GM18499 (cell line): ENCODE results near the gene RASD2.

Experiments
- ATAC-seq: cut with Tn5 transposase; IDR thresholded peaks from one replicate; pipeline ENCODE4 v1.9.1; 2021; ENCODE audit warnings: moderate number of reproducible peaks; ENCODE audit not compliant: insufficient read depth, unreplicated experiment

RASD2 gene

DNA sequence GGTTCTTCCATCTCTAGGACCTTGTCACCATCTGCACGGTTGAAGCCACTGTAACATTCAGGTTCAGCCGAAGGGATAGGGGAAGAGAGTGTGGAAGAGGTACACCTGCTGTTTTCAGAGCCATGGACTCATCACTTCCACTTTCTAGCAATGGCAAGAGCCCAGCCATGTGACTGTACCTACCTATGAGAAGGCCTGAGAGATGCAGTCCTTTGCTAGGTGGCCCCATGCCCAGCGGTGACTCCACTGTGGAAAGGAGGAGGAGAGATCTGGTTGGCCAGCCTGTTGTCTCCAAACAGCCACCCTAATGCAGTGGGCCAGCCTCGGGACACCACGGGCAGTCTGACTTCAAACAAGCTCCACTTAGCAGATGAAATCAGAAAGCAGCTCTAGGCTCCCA lies 16.0 kb downstream of the RASD2 start:
- no peak for ATAC-seq

- ATAC-seq = no peak
These were observed 17.4 kb downstream of the RASD2 start for GRCh38 chr22:35558031-35558430.

GRCh38 chr22:35558719-35559118 lies 18.1 kb downstream of the RASD2 start:
- no peak for ATAC-seq

- ATAC-seq = no peak
These were observed 18.8 kb downstream of the RASD2 start for GRCh38 chr22:35559354-35560005.

- no peak for ATAC-seq
These were observed 19.7 kb downstream of the RASD2 start for GRCh38 chr22:35560366-35560765.

DNA sequence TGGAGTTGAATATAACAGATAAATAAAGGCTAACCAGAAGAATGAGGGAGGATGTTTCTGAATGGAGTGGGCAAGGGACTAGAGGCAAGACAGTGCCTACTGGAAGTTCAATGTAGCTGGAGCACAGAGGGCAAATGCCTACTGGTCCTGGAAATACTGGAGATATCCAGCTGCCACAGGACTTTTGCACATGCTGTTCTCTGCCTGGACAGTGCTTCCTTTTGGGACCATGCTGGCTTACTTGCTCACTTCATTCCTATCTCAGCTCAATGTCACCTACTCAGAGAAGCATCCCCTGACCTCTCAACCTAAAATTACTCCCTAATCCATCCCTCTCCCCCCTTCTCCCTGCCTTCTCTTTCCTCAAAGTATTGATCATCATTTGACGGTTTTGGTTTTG lies 20.2 kb downstream of the RASD2 start:
- no peak for ATAC-seq

DNA sequence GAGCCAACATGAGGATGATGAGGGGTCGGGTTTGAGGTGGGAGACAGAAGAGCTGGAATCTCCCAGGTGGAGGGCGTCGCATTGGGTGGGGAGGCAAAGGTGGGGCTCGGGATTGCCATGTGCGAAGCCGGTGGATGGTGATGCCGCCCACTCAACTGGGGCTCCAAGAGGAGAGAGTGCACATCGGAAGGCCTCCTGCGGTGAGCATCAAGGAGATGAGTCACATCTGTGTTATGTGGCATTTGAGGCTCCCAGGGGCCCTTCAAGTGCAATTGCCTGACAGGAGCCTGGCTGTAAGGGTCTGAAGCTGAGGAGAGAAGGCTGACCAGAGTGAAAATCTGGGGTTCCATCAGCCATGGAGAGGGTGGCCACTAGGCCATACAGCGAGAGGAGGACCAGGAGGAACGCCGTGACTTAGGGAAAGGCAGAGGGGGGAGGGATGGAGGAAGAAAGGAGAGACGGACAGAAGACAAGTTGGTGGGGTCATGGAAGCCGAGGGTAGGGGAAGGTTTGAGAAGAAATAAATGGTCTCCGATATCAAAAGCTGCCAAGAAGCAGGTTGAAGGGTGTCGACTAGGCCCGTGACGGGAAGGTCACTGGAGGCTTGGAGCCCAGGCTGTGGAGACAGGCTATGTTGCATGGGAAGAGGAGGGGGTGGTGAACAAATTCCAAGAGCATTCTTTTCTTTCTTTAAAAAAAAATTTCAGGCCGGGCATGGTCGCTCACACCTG lies 21.3 kb downstream of the RASD2 start:
- no peak for ATAC-seq

DNA sequence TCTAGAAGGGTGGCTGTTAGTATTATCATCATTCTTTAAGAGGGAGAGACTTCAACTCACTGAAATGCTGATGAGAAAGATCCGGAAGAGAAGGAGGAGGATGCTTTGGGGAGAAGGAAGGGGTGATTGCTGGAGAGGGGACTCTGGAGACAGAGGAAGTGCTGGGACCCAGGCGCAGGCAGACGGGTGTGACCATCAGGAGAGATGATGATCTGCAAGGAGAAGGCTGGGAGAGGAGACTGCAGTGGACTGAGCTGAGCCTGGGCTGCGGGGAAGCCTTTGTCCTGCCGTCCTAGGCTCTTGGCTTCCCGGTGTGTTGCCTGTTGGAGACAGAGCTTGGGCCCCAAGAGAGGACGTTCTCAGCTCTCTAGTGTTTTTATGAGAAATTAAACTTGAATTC lies 22.6 kb downstream of the RASD2 start:
- ATAC-seq = no peak

DNA sequence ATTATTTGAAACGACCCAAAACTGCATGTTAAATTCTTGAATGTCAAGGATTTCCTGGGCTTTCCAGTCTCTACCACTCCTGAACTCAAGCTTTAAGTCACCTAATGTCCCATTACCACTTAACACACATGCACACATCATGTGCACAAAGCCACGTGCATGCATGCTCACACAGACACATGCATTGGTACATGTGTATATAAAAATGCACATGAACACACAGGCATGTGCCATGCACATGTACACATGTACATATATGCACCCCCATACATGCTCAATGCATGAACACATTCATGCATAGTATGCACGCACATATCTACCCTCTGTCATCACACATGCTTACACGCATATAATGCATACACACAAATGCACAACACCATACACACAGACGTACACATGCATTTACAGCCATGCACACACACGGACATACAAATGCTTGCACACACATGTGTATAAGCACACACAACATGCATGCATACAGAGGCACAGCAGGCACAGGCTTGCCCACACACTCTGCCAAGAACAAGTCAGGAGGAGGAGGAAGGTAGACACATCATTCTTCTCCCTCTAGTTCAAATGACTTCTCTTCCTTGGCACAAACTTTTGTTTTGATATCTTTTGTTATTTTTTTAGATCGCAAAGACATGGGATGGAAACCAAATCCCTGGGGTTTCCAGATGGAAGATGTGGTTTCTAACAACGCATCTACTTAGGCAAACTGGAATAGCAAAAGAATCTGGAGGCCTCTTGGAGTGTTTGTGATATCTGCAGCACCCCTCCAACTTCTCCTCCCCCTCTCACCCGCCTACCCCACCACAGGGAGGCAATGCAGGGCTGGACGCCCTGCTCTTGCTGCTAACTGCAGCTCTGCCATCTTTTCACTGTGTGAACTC lies 24.6 kb downstream of the RASD2 start:
- no peak for ATAC-seq

DNA sequence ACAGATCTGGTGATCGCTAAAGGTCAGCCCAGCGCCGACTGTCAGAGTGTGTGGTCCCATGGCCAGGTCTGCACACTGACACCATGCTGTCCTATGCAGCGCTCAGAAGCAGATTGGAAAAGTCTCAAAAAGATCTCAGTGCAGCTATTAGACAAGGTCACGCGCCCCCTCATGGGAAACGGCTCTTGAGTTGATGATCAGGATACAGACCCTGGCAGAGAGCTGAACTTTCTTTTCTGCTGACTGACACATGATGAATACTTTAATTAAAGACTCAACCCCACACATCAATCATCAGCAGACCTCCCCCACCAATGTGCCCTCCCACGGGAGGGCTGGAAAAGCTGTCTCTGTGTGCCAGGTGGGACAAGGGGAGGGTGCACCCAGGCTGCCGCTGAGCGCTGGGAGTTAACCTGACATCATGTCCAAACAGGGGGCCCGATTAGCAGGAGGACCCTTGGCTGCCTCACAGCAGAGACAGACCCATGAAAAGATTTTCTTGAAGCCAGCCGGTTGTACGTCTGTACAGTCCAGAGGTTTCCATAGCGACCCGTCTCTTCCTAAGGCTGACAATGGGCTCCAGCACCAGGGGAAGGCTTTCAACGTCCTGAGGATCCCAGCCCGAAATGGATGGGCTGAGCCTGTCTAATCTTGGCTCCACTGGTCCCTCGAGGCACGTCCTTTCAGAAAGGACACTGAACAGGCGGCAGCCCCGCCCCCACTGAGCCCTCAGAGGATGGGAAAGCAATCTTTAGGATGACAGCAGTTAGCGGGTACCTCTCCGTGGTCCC lies 26.9 kb downstream of the RASD2 start:
- ATAC-seq = no peak

DNA sequence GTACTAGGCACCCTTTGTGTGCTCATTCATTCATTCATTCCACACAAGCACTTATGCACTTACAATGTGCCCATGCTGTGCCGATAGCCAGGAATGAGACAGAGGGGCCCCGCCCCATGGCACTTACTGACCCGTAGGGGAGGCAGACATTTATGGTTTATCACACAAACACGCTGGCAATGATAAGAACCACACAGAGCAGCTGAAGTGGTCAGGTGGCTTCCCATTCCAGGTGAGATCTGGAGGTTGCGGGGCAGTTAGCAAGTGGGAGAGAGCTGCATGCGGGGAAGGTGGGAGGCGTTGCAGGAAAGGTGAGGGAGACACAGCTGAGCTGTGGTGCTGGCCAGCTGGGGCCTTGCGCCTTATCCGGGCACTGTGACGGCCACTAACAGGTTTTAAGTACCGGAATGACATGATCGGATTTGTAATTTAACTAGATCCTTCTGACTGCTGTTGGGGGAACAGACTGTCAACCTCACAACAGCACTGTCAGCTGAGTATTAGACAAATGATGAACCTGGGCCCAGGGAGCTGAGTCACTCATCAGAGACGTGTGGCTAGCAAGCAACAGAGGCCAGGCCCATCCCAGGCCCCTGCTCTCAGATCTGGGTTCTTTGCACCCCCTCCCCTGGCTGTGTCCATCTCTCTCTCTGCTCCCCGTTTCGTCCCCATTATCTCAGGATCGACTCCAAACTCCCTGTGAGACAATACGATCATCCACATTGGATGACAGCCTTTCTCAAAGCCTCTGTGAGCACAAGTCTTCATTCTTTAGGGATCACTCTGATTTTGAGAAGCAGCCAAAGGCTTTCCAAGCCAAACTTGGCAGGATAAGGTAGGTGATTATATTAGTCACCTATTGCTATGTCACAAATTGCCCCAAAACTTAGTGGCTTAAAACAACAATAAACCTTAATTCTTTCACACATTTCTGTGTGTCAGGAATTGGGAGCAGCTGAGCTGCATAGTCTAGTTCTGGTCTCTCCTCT lies 28.4 kb downstream of the RASD2 start:
- ATAC-seq = no peak

DNA sequence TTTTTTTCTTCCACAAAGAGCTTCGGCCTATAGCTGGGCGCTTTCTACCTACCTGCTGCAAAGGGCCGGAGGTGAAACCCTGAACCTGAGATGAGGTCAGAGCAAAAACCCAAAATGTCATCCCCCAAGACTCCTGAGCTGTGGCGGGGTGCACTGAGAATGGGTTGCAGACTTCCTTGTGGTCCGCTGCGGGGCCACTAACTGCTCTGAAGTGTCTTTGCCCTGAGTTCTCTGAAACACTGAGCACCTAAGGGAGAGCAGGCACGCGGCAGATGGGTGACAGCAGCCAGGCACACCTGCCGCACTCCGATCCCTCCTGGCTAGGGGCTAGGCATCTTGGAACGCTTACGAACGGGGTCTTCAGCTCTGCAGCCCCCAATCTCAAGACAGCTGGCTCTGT lies 29.3 kb downstream of the RASD2 start:
- no peak for ATAC-seq

DNA sequence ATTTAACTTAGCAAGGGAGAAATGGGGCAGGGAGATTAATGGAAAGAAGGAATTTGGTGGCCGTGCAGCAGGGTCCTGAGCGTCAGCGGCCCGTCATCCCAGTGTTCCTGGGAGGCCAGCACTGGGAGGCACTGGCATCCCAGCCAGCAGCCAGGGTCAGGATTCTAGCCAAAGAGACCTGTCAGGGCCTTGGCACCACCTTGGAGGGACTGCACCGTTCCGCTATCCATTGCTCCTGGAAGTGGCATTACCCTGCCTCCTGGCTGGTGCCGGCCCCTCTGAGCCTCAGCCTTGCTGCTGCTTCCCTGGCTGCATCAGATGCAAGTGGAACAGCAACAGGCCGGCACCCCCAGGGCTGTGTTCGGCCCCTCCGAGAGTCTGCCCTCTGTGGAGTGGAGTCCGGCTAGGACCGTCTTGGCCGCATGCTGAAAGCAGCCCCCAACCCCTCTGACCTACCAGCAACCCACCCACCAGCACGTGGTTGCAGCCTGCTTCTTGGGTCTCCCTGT lies 30.1 kb downstream of the RASD2 start:
- ATAC-seq = no peak

- ATAC-seq = no peak
These were observed 31.9 kb downstream of the RASD2 start for GRCh38 chr22:35572556-35572955.

GRCh38 chr22:35575116-35575748 lies 34.6 kb downstream of the RASD2 start:
- ATAC-seq = no peak

GRCh38 chr22:35576671-35577070 lies 36.0 kb downstream of the RASD2 start:
- no peak for ATAC-seq

- ATAC-seq = no peak
These were observed 37.4 kb downstream of the RASD2 start for GRCh38 chr22:35577799-35578659.
